GM12875 (cell line): ENCODE results near the gene MLN.

ENCODE experiments used
- H3K4me3 ChIP-seq: one replicate; pipeline ENCODE4 v1.5.1; 2011; ENCODE audit warnings: low read depth, low read length, control low read depth
- TF ChIP-seq, protein P1 (sequence below): IDR thresholded peaks from 2 replicates; pipeline ENCODE4 v1.5.1; 2011; ENCODE audit warnings: low read depth, mild to moderate bottlenecking, control low read depth, inconsistent platforms, low read length, moderate library complexity, borderline replicate concordance; ENCODE audit not compliant: insufficient read depth

Gene MLN

DNA sequence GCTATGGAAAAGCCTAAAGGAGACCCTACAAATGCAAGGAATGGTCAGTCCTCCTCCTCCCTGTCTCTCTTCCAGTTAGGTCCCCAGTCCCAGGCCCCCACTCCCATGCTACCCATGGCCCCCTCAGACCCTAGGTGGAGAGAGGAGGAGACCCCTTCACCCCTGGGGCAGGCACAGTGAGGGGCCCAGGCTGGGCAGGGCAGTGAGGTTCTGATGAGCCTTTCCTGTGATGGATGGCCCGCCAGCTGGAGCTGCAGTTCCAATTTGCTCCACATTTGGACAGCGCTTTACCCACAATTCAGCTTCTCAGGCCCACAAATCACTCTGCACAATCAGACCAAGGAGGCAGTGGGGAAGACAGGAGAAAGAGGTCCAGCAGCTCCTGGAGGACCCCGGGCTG is 37.3 kb upstream of the MLN start:
- H3K4me3 ChIP-seq, result no peak overlapping the region
- TF ChIP-seq, protein P1, sequence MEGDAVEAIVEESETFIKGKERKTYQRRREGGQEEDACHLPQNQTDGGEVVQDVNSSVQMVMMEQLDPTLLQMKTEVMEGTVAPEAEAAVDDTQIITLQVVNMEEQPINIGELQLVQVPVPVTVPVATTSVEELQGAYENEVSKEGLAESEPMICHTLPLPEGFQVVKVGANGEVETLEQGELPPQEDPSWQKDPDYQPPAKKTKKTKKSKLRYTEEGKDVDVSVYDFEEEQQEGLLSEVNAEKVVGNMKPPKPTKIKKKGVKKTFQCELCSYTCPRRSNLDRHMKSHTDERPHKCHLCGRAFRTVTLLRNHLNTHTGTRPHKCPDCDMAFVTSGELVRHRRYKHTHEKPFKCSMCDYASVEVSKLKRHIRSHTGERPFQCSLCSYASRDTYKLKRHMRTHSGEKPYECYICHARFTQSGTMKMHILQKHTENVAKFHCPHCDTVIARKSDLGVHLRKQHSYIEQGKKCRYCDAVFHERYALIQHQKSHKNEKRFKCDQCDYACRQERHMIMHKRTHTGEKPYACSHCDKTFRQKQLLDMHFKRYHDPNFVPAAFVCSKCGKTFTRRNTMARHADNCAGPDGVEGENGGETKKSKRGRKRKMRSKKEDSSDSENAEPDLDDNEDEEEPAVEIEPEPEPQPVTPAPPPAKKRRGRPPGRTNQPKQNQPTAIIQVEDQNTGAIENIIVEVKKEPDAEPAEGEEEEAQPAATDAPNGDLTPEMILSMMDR, result no peak

DNA sequence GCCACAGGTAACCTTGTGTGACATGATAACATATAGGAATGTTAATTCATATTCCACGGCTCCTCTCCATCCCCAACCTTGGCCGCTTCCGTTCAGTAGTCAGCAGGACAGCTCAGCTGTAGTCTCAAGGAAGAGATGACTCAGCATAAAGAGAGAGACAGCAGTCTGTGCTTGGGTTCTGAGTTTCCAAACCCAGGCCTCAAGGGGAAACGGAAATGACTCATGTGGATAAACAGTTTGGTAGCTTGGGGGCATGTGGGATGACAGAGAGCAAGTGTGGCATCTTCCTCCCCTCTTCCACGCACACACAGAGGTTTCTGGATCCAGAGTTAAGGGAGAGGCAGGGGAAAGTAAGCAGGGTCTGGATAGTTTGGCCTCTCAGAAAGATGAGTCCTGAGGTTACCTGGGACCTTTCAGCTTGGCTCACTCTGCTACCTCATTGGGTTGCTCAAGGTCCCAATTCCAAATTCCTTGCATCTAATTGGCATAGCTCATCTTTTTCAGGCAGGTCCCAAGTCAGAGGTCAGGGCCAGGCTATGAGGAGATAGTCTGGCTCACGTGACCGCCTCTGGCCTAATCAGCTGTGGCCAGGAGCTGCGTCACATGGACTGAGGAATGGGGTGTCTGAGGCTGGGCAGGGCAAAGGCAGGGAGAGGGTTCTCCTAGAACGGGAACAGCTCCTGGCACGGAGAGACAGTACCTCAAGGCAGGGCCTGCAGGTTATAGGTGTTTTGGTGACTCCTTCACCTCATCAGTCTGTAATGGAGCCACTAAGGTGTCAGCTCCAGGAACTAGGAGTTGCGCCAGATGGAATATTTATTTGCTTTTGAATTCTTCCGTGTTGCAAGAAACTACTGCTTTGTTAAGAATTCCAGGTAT is 36.5 kb upstream of the MLN start:
- H3K4me3 ChIP-seq, result no peak overlapping the region
- TF ChIP-seq, protein P1, result no peak

DNA sequence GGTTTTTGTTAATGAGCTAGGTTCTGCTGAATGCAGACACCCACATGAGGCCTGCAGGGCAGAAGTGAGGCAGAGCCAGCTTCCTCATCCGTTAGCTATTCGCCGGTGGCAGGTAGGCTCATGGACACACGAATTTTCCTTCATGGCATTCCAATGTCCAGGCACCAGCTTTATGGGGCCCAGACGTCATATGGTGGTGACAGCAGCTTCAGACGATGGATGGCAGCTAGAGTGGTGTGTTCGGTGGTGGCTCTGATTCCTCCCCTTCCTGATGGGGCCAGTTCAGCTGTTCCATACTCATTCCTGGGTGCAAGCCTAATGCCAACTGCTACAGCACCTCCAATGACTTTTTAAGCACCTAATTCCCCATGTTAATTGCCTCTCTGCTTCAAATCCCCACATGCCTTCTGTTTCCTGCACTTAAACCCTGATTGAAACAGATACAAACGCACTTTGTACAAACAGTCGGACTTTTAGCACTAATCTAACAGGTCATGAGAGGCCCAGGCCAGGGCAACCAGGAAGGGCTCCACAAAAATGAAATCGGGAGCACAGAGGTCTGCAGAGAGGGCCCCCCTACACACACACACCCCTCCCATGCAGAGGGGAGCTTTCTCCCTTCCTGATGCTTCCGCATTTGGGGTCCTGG is 35.7 kb upstream of the MLN start:
- no peak overlapping the region for H3K4me3 ChIP-seq
- TF ChIP-seq, protein P1, result no peak

DNA sequence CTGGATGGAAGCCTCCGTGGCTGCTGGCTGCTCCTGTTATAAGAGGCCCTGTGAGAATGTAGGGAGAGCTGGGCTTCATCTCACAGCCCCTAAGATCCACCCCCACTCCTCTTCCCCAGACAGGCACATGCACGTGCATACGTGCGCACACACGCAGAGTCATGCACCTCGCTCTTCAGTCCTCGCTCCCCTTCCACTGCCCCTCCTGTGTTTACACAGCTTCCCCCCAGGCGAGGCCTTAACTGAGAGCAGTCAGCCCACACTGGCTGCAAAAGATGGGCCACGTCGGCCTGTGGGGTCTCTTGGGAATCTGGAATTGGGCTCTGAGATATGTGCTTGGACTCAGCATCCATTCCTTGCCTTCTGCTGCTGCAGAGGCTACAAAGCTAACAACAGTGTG is 35.2 kb upstream of the MLN start:
- no peak overlapping the region for H3K4me3 ChIP-seq
- TF ChIP-seq, protein P1, result no peak

DNA sequence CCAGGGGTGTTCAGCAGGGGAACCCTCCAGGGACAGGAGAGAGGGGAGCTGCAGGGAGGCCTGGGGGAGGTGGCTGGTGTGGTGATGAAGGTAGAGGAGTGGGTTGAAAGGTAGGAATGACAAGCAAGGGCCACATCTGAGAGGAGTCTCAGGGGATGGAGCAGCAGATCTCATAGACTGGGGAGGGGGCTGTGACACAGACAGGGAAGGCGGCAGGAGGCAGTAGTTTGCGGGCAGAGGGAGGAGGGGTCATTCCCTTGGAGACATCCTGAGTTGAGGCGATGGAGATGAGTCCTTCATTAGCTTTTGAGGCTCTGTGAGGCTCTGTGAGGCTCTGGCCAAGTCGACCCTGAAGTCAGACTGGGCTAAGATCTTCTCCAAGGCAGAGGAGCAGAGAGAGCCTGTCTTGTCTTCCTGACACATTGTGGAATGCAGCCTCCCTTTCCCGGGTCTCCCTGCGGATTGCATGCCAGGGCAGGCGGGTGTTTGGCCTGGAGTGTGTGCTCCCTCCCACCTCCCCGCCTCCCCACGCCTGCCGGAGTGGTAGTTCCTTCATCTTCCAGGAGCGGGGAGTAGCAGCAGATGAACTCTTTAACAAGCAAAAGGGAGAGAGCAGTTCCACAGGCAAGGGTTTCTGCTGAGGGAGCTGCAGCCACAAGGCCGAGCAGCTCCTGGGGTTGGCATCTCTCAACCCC is 34.3 kb upstream of the MLN start:
- no peak overlapping the region for H3K4me3 ChIP-seq
- TF ChIP-seq, protein P1, result no peak

DNA sequence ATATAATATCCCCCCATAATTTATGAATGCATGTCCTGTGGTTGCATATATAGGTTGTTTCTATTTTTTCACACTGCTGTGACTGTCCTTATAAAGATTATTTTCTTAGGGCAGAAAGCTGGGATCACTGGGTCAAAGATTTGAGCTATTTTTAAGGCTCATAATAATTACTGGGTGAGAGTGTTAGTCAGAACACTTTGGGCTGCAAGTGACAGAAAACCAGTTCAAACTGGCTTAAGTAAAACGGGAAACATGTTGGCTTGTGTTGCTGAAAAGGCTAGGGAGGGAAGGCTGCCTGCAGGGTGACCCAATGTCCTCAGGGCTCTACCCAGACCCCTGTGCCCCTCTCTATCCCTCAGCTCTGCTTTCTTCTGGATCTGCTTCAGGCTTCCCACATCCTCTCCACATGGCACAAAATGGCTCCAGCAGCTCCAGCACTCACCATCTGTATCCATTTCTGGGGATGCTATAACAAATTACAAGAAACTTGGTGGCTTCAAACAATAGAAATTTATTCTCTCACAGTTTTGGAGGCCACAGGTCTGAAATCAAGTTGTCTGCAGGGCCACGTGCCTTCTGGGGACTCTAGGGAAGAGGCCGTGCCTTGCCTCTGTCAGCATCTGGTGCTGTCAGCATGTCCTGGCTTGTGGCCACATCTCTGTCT is 33.1 kb upstream of the MLN start:
- H3K4me3 ChIP-seq, result no peak overlapping the region
- TF ChIP-seq, protein P1, result no peak
